ENCODE results near the gene RNF168. TPM values are rescaled to one million over a fixed set of nuclear protein-coding genes. Genes with fewer than 3 reads are reported as not detected.
"Not testable (repeated sequence)": the region's sequence is repeated elsewhere in the genome, so short reads cannot be mapped to it uniquely, and the experiment has no call there.

Gene RNF168
- total RNA-seq, 1 donor from 2014 or later: 12.0 TPM

DNA sequence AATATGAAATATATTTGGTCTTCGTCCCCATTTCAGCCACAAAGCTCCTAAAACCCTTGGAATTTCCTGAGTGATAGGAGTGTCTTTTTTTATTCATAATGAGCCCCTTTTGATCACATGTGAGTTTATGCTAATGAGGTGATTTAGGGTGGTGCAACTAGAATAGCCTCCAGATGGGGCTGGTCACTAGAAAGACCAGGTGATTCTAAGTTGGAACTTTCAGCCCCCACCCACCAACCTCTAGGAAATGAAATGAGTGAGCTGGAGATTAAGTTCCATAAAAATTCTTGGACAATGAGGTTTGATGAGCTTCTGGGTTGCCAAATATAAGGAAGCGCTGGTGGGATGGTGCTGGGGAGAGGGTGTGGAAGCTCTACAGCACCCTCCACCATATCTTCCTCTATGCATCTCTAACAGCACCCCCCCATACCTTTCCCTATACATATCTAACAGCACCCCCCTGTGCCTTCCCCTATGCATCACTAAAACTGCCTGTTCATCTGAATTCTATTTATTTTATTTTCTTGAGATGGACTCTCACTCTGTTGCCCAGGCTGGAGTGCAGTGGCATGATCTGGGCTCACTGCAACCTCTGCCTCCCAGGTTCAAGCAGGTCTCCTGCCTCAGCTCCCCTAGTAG, 13.7 kb upstream of the RNF168 start:
- H3K4me3 ChIP-seq (ENCODE audit: low read length in 3 of 3): no peak overlapping the region

DNA sequence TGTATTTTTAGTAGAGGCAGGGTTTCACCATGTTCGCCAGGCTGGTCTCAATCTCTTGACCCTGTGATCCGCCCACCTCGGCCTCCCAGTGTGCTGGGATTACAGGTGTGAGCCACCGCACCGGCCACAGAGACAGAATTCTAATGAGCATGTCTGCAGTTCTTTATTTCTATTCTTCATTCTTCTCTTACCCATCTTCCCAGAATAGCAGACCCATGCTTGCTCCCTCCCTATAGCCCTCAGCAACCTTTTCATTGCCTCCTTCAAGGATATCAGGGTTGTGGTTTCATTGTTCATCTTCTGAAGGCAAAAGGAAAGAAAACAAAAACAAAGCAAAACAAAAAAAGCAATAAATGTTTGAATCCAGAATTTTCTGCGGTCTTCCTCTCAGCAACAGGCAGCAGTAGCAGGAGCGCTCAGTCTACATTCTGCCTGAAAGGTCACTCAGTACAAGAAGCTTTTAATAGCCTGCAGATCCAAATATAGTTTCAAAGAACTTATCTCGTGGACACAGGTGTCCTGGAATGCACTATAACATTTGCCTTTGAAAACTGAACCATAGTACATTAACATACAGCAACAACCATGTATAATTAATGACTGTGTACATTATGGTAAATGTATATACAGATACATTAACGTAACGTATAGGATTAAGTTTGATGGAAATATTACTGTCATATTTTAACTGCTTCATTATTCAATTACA, 11.5 kb upstream of the RNF168 start, which contains the start of gene SMCO1:
TSS of gene SMCO1 (minus strand) at position 434 of the 709 bp plus-strand sequence. CDS start at position 297, 137 bp downstream.
- no peaks in the 10 kb centered on the region for H3K36me3 ChIP-seq (ENCODE audit: control insufficient read depth in 3 of 3, insufficient read depth in 3 of 3, low read length in 3 of 3)
- peak within 1 kb of the TSS; percentile 61 to 88 (median 85) for H3K9ac ChIP-seq (ENCODE audit: low read depth in 1 of 3, low read length in 3 of 3)
- H3K27ac ChIP-seq (ENCODE audit: low read depth, low read length): peak within 1 kb of the TSS; percentile 86
- peaks cover 0 to 22% (median 6%) of the 10 kb centered on the region in 3 donors for H3K4me1 ChIP-seq (ENCODE audit: control insufficient read depth in 3 of 3, insufficient read depth in 3 of 3, low read length in 3 of 3)
- no peaks in the 10 kb centered on the region for H3K27me3 ChIP-seq (ENCODE audit: control insufficient read depth in 3 of 3, insufficient read depth in 3 of 3, low read length in 3 of 3)
- peaks cover 0 to 5% (median 4%) of the 10 kb centered on the region in 3 donors for H3K9me3 ChIP-seq (ENCODE audit: control insufficient read depth in 3 of 3, low read length in 3 of 3)
- peak within 1 kb of the TSS; percentile 62 to 79 (median 78) for H3K4me3 ChIP-seq (ENCODE audit: low read length in 3 of 3)

More for the DNA sequence above, 13.7 kb upstream of the RNF168 start:
- Histone ChIP-seq H3K27ac (ENCODE audit: low read depth, low read length) (no peak overlapping the region), H3K27me3 (ENCODE audit: control insufficient read depth in 3 of 3, insufficient read depth in 3 of 3, low read length in 3 of 3) (no peaks in the 10 kb centered on the region), H3K4me1 (ENCODE audit: control insufficient read depth in 3 of 3, insufficient read depth in 3 of 3, low read length in 3 of 3) (peaks cover 0 to 22% (median 6%) of the 10 kb centered on the region in 3 donors), H3K9me3 (ENCODE audit: control insufficient read depth in 3 of 3, low read length in 3 of 3) (peaks cover 0 to 9% (median 5%) of the 10 kb centered on the region in 3 donors), H3K9ac (ENCODE audit: low read depth in 1 of 3, low read length in 3 of 3) (no peak overlapping the region), H3K36me3 (ENCODE audit: control insufficient read depth in 3 of 3, insufficient read depth in 3 of 3, low read length in 3 of 3) (no peaks in the 10 kb centered on the region)

DNA sequence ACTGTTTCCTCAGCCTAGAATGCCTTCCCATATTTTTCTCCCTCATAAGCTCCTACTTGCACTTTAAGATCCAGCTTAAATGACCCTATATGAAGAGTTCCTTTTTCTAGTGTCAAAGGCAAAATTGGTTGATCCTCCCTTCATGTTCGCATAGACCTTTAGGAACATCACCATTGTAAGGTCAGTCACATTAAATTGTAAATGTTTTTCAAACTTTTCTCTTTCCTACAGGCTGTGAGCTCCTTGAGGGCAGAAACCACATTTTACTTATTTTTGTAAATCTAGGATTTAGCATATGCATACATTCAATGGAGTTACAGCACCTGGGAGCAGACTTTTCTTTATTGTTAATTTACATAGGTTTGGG, 10.8 kb upstream of the RNF168 start:
- Histone ChIP-seq H3K4me3 (ENCODE audit: low read length in 3 of 3) (peak overlapping the region; percentile 62 to 79 (median 78)), H3K9me3 (ENCODE audit: control insufficient read depth in 3 of 3, low read length in 3 of 3) (peaks cover 0 to 5% (median 3%) of the 10 kb centered on the region in 3 donors), H3K27me3 (ENCODE audit: control insufficient read depth in 3 of 3, insufficient read depth in 3 of 3, low read length in 3 of 3) (no peaks in the 10 kb centered on the region), H3K4me1 (ENCODE audit: control insufficient read depth in 3 of 3, insufficient read depth in 3 of 3, low read length in 3 of 3) (peaks cover 0 to 22% (median 6%) of the 10 kb centered on the region in 3 donors), H3K36me3 (ENCODE audit: control insufficient read depth in 3 of 3, insufficient read depth in 3 of 3, low read length in 3 of 3) (no peaks in the 10 kb centered on the region), H3K27ac (ENCODE audit: low read depth, low read length) (peak overlapping the region; percentile 86), H3K9ac (ENCODE audit: low read depth in 1 of 3, low read length in 3 of 3) (peak overlapping the region; percentile 61 to 85 (median 71))

- no peaks in the 10 kb centered on the region for H3K27me3 ChIP-seq (ENCODE audit: control insufficient read depth in 3 of 3, insufficient read depth in 3 of 3, low read length in 3 of 3)
- no peaks in the 10 kb centered on the region for H3K36me3 ChIP-seq (ENCODE audit: control insufficient read depth in 3 of 3, insufficient read depth in 3 of 3, low read length in 3 of 3)
- H3K4me3 ChIP-seq (ENCODE audit: low read length in 3 of 3): peak overlapping the region; percentile 62 to 79 (median 78)
- peaks cover 0 to 19% (median 6%) of the 10 kb centered on the region in 3 donors for H3K4me1 ChIP-seq (ENCODE audit: control insufficient read depth in 3 of 3, insufficient read depth in 3 of 3, low read length in 3 of 3)
- peaks cover 0 to 3% (median 3%) of the 10 kb centered on the region in 3 donors for H3K9me3 ChIP-seq (ENCODE audit: control insufficient read depth in 3 of 3, low read length in 3 of 3)
- H3K27ac ChIP-seq (ENCODE audit: low read depth, low read length): peak overlapping the region; percentile 86
- H3K9ac ChIP-seq (ENCODE audit: low read depth in 1 of 3, low read length in 3 of 3): peak overlapping the region; percentile 61 to 85 (median 71)
Measured at GRCh38 chr3:196513697-196514349, 10.3 kb upstream of the RNF168 start.

GRCh38 chr3:196511646-196512425, 8.3 kb upstream of the RNF168 start:
- peaks cover 9 to 13% (median 11%) of the 10 kb centered on the region in 3 donors for H3K36me3 ChIP-seq (ENCODE audit: control insufficient read depth in 3 of 3, insufficient read depth in 3 of 3, low read length in 3 of 3)
- not testable (repeated sequence) for H3K27ac ChIP-seq (ENCODE audit: low read depth, low read length); H3K4me3 ChIP-seq (ENCODE audit: low read length in 3 of 3); H3K27me3 ChIP-seq (ENCODE audit: control insufficient read depth in 3 of 3, insufficient read depth in 3 of 3, low read length in 3 of 3); H3K9me3 ChIP-seq (ENCODE audit: control insufficient read depth in 3 of 3, low read length in 3 of 3)
- peak overlapping the region in 1 of 3 donors; percentile 51 for H3K9ac ChIP-seq (ENCODE audit: low read depth in 1 of 3, low read length in 3 of 3)
- peaks cover 0 to 16% (median 3%) of the 10 kb centered on the region in 3 donors for H3K4me1 ChIP-seq (ENCODE audit: control insufficient read depth in 3 of 3, insufficient read depth in 3 of 3, low read length in 3 of 3)

DNA sequence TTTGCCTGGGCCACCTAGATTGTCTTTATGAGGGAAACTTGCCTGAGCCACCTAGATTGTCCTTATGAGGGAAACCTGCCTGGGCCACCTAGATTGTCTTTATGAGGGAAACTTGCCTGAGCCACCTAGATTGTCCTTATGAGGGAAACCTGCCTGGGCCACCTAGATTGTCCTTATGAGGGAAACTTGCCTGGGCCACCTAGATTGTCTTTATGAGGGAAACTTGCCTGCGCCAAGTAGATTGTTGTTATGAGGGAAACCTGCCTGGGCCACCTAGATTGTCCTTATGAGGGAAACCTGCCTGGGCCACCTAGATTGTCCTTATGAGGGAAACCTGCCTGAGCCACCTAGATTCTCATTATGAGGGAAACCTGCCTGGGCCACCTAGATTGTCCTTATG, 7.5 kb upstream of the RNF168 start:
- Histone ChIP-seq H3K36me3 (ENCODE audit: control insufficient read depth in 3 of 3, insufficient read depth in 3 of 3, low read length in 3 of 3) (peaks cover 13 to 20% (median 15%) of the 10 kb centered on the region in 3 donors), H3K4me1 (ENCODE audit: control insufficient read depth in 3 of 3, insufficient read depth in 3 of 3, low read length in 3 of 3) (peaks cover 0 to 11% (median 0%) of the 10 kb centered on the region in 3 donors)
- H3K9ac ChIP-seq (ENCODE audit: low read depth in 1 of 3, low read length in 3 of 3); H3K9me3 ChIP-seq (ENCODE audit: control insufficient read depth in 3 of 3, low read length in 3 of 3); H3K4me3 ChIP-seq (ENCODE audit: low read length in 3 of 3); H3K27me3 ChIP-seq (ENCODE audit: control insufficient read depth in 3 of 3, insufficient read depth in 3 of 3, low read length in 3 of 3); H3K27ac ChIP-seq (ENCODE audit: low read depth, low read length): not testable (repeated sequence)

DNA sequence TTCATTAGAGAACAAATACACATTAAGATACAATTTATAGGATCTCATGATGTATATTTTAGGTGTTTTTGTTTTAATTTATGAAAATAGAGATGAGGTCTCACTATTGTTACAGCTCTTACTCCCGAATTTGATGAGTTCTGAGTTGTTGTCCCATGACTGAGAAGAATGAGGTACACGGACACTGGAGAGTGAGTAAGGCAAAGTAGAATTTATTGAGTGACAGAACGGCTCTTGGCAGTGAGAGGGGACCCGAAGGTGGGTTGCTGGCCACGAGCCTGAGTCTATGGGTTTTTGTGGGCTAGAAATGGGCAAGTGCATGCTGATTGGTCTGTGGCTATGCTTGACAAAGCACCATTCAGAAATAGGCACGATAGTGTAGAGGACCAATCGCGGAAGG, 3.1 kb upstream of the RNF168 start:
- H3K27ac ChIP-seq (ENCODE audit: low read depth, low read length): no peak overlapping the region
- H3K36me3 ChIP-seq (ENCODE audit: control insufficient read depth in 3 of 3, insufficient read depth in 3 of 3, low read length in 3 of 3): peaks cover 14 to 20% (median 15%) of the 10 kb centered on the region in 3 donors
- peak overlapping the region in 1 of 3 donors; percentile 46 for H3K4me3 ChIP-seq (ENCODE audit: low read length in 3 of 3)
- peaks cover under 1 to 7% (median under 1%) of the 10 kb centered on the region in 3 donors for H3K4me1 ChIP-seq (ENCODE audit: control insufficient read depth in 3 of 3, insufficient read depth in 3 of 3, low read length in 3 of 3)
- H3K9me3 ChIP-seq (ENCODE audit: control insufficient read depth in 3 of 3, low read length in 3 of 3): peaks cover 3 to 7% (median 4%) of the 10 kb centered on the region in 3 donors
- no peaks in the 10 kb centered on the region for H3K27me3 ChIP-seq (ENCODE audit: control insufficient read depth in 3 of 3, insufficient read depth in 3 of 3, low read length in 3 of 3)
- H3K9ac ChIP-seq (ENCODE audit: low read depth in 1 of 3, low read length in 3 of 3): no peak overlapping the region

GRCh38 chr3:196504556-196504955, 988 bp upstream of the RNF168 start:
- Histone ChIP-seq H3K4me1 (ENCODE audit: control insufficient read depth in 3 of 3, insufficient read depth in 3 of 3, low read length in 3 of 3) (peaks cover 13 to 21% (median 16%) of the 10 kb centered on the region in 3 donors), H3K4me3 (ENCODE audit: low read length in 3 of 3) (no peak overlapping the region), H3K9me3 (ENCODE audit: control insufficient read depth in 3 of 3, low read length in 3 of 3) (peaks cover 3 to 7% (median 4%) of the 10 kb centered on the region in 3 donors), H3K27ac (ENCODE audit: low read depth, low read length) (no peak overlapping the region), H3K9ac (ENCODE audit: low read depth in 1 of 3, low read length in 3 of 3) (peak overlapping the region in 2 of 3 donors; percentile 85 to 95), H3K36me3 (ENCODE audit: control insufficient read depth in 3 of 3, insufficient read depth in 3 of 3, low read length in 3 of 3) (peaks cover 14 to 20% (median 17%) of the 10 kb centered on the region in 3 donors), H3K27me3 (ENCODE audit: control insufficient read depth in 3 of 3, insufficient read depth in 3 of 3, low read length in 3 of 3) (no peaks in the 10 kb centered on the region)

GRCh38 chr3:196504077-196504398, 470 bp upstream of the RNF168 start:
- peaks cover 16 to 25% (median 17%) of the 10 kb centered on the region in 3 donors for H3K4me1 ChIP-seq (ENCODE audit: control insufficient read depth in 3 of 3, insufficient read depth in 3 of 3, low read length in 3 of 3)
- H3K9ac ChIP-seq (ENCODE audit: low read depth in 1 of 3, low read length in 3 of 3): peak overlapping the region; percentile 61 to 95 (median 85)
- H3K4me3 ChIP-seq (ENCODE audit: low read length in 3 of 3): peak overlapping the region; percentile 87 to 99 (median 91)
- peaks cover 14 to 20% (median 17%) of the 10 kb centered on the region in 3 donors for H3K36me3 ChIP-seq (ENCODE audit: control insufficient read depth in 3 of 3, insufficient read depth in 3 of 3, low read length in 3 of 3)
- H3K9me3 ChIP-seq (ENCODE audit: control insufficient read depth in 3 of 3, low read length in 3 of 3); H3K27me3 ChIP-seq (ENCODE audit: control insufficient read depth in 3 of 3, insufficient read depth in 3 of 3, low read length in 3 of 3): not testable (repeated sequence)
- peak overlapping the region; percentile 90 for H3K27ac ChIP-seq (ENCODE audit: low read depth, low read length)
